NCI-H510A (cell line): ENCODE results near the gene IFITM1.
"Not testable (repeated sequence)": the region's sequence is repeated elsewhere in the genome, so short reads cannot be mapped to it uniquely, and the experiment has no call there.

Source experiments
- DNase-seq: peaks from one replicate; lab custom pipeline; 2025; lab: John Stamatoyannopoulos, UW

The IFITM1 gene

DNA sequence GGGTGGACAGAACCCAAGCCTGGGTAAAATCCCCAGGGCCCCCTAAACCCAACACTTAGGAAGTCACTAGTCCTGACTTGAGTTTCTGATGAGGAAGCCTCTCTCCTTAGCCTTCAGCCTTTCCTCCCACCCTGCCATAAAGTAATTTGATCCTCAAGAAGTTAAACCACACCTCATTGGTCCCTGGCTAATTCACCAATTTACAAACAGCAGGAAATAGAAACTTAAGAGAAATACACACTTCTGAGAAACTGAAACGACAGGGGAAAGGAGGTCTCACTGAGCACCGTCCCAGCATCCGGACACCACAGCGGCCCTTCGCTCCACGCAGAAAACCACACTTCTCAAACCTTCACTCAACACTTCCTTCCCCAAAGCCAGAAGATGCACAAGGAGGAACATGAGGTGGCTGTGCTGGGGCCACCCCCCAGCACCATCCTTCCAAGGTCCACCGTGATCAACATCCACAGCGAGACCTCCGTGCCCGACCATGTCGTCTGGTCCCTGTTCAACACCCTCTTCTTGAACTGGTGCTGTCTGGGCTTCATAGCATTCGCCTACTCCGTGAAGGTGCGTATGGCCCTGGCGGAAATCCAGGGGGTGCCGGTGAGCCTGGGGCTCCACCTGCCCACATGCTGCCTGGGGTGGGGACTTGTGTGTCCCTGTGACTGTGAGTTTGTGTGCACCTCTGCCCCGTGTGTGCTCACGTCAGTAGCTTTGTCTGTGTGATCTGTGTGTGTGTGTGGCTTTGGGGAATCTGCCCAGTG lies at the start of gene IFITM1:
TSS of gene IFITM1 (plus strand) at position 254 of the 767 bp plus-strand sequence. CDS start at position 385, 131 bp downstream.
- no peak for DNase-seq

DNA sequence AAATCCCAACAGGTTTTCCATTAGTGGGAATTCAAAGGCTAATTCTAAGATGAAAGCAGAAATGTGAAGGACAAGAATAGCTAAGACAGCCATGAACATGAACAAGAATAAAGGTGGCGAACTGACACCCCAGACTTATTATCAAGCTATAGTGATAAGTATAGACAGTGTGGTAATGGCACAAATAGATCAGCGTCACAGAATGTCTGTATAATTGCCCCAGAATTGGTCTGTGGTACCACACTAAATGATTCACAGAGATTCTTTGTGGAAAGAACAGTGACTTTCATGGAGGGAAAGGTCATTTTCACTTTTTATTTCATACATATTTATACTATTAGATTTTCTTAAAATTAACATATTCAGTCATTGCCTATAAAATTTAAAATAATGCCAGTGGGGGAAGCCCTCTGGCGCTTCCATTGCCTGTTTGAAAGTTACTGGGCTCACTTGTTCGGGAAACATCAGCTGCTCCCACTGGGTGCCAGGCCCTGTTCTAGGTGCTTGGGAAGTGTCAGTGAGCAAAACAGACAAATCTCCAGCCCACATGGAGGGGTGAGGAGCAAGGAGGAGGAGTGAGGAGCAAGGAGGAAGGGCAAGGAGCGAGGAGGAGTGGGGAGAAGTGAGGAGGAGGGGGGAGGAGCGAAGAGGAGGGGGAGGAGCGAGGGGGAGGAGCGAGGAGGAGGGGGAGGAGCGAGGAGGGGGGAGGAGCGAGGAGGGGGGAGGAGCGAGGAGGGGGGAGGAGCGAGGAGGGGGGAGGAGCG lies 47.0 kb upstream of the IFITM1 start:
- no peak for DNase-seq

DNA sequence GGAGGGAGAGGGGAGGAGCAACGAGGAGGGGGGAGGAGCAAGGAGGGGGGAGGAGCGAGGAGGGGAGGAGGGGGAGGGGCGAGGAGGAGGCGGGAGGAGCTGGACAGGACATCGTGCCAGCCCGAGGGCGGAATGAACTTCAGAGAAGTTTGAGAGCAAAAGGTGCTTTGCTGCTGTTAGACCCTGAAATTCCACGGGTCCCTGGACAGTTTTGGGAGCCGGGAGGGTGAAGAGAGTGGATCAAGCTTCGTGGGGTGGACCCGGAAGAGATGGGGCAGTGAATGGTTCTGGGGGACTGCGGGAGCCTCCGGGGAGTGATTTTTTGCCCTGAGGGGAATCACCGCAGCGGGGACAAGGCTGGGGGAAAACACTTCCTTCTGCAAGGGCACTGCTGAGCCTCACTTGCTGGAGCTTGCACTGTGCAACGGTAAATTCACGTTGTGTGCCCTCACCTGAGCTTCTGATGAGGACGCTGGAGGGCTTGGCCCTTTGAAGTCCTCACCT lies 46.3 kb upstream of the IFITM1 start:
- no peak for DNase-seq

DNA sequence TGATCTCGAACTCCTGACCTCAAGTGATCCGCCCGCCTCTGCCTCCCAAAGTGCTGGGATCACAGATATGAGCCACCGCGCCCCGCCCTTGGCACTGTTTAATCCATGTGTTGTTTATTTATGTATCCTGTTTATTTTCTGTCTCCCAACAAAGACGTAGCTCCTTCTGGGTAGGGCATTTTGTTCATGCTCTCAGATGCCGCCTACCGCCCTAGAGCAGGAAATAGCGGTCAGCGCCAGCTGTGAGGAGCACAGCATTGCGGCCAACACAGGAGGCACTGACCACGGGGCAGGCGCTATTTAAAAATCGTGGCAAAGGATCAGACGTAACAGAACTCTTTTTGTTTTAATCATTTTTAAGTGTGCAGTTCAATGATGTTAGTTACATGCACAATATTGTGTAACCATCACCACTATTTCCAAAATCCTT lies 45.1 kb upstream of the IFITM1 start:
- not testable (repeated sequence) for DNase-seq

DNA sequence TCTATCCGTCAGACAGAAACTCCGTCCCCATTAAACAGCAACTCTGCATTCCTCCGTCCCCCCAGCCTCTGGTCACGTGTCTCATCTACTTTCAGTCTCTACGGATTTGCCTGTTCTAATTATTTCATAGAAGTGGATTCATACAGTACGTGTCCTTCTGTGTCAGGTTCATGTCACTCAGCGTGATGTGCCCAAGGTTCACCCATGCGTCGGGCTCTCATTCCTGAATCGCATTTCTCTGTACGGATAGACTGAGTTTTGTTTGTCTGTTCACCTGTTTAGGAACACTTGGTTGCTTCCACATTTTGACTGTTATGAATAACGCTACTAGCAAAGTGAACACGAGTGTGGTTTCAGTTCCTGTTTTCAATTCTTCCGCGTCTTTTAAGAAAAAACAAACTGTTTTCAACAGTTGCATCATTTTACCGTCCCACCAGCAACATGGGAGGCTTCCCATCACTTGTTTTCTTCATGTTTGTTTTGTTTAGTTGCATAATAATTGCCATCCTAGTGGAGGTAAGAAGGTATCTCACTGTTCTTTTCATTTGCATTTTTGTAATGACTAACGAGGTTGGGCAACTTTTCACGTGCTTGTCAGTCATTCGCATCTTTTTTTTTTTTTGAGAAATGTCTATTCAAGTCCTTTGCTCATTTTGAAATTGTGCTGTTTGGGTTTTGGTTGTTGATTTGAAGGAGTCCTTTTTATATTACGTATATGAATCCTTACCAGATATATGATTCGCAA lies 44.5 kb upstream of the IFITM1 start:
- no peak for DNase-seq

DNA sequence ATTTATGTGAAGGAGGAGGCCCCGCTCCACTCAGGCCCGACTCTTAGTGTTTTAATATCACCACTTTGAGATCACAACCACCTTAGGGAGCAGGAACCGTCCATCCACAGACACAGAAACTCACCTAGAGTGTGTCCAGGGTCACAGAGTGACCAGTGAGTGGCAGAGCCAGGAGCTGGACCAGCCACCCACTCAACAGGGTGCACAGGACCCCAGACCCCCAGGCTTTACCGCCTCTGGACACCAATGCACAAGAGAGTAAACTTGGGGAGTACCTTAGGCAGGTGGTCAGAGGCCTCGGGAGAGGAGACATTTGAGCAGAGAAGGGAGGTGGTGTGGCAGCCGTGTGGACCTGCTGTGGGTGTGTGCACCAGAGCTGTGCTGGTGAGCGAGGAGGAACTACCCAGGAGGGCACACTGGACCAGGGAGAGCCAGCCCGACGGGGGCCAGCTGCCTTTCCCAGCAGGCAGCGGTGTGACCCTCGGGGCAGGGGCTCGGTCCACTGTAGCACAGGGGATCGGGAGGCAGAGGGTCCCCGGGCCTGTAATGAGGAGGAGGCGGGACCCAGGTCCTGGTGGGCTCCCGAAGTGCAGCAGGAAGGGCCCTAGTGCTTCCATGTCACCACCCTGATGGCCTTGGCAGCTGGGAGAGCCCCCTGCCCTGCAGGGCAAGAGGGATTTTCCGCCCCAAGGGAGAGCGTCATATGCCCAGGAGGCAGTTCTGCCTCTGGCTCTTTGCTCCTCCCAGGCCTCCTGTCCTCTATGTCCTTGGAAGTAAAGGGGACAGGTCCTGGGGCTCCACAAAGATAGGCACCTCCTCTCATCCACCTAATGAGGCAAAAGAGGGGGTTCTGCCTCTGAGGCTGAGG lies 43.2 kb upstream of the IFITM1 start:
- no peak for DNase-seq

DNA sequence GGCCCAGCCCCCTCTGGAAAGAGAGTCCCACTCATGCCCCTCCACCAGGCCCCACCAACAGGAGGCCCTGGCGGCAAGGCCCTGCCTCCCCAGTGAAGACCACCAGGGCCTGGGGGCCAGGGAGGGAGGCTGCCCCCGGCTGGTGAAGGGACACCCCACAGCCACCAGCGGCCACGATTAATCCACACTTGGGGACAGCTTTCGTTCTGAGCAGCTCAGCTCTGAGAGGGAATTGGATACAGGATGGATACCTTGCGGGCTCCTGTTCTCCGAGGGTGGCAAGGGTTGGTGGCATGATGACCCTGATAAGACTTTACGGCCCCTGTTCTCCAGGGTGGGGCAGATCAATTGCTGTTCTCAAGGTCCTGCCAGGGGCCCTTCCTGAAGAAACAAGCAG lies 42.5 kb upstream of the IFITM1 start:
- DNase-seq, result no peak

DNA sequence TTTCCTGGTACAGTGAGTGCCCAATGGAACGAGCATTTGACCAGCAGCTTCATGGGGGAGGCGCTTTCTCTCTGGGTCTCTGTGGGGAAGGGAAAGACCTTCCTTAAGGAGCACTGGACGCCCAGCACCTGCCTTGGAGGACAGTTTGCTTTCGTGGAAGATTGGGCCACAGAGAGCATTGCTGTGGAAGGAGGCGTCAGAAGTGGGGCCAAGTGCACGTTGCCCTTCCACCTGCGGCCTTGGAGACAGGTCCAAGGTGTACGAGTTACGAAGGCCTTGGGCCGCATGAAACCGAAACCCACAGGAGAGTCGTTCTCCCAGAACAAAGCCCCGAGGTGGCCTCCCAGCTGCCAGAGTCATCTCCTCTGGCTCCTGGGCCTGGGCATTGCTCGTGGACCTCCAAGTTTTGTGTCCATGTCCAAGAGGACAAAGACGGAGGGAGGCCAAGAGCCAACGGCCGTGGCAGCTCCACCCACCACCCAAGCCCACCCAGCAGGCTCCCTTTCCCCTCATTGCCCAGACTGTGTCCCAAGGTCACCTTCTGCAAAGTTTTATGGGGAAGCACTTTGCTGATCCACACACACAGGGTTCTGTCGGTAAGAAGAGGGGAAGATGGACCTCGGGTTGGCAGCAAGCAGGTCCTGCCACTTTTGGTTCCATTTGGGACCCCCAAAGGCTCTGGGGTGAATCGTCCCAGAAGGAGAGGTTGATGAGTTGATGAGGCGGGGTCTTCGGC lies 41.5 kb upstream of the IFITM1 start:
- DNase-seq, result no peak

DNA sequence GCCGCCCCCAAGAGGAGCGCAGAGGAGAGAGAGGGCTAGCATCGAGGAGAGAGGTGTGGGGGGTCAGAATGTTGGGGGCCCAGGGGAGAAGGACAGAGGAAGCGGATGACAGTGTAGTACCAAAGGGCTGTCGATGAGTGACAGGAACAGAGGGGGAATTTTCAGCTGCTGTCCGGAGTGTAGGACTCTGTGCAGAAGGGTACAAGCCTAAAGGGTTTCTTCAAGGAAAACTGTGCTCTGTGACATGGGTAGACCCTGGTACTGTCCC lies 41.0 kb upstream of the IFITM1 start:
- no peak for DNase-seq

DNA sequence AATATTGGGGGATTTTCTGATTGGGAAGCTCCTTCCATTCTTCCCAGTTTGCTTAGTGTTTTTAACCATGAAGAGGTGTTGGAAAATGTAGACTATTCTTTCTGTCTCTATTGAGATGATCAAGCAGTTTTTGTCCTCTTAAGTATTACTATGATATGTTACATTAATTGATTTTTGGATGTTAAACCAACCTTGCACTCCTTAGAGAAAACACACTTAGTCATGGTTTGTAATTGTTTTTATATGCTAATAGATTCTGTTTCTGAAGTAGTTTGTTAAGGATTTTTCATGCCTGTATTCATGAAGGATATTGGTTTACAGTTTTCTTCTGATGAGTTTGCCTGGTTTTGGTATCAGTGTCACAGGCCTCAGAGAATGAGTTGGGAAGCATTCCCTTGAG lies 37.6 kb upstream of the IFITM1 start:
- no peak for DNase-seq

DNA sequence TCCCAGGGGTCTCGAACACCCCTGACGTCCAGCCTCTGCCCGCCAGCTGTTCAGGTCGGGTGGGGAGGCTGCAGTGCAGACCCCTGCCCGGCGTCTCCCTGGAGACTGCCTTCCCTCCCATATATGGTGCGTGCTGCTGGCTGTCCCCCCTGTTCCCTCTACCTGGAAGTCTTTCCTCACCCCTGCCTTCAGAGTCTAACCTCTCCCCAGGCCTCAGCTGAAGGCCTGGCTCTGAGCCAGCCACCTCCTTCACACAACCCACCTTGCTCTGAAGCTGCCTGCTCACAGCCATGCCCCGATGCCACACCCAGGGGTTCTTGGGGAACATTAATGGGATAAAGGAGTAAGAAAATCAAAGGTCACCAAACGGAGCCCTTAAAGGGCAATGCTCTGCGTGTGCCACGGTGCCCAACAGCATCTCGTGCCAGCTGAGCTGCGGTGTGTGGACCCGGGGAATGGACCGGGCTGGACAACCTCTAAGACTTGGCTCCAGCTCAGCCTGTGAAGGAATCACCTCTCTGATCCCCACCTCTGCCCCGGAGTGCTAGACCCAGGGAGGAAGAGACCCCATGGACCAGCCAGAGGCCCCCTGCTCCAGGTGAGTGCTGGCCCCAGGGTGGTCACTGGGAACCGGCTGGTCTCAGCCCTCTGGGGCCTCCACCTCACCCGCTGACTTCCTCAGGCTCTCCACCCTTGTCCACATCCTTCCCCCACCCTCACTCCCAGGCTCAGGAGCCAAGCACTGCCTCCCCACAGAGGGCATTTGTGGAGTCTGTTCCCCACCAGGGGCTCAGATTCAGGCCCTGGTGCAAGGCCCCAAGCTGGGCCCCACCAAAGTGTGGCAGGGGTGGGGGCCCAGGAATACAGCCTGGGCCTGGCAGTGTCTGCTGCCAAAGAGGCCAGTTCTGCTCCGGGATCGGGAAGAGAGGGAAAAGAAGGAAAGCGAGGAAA lies 35.6 kb upstream of the IFITM1 start, which contains the start of gene NLRP6:
TSS of gene NLRP6 (plus strand) at position 407 of the 951 bp plus-strand sequence. CDS start at position 570, 163 bp downstream.
- DNase-seq, result no peak

DNA sequence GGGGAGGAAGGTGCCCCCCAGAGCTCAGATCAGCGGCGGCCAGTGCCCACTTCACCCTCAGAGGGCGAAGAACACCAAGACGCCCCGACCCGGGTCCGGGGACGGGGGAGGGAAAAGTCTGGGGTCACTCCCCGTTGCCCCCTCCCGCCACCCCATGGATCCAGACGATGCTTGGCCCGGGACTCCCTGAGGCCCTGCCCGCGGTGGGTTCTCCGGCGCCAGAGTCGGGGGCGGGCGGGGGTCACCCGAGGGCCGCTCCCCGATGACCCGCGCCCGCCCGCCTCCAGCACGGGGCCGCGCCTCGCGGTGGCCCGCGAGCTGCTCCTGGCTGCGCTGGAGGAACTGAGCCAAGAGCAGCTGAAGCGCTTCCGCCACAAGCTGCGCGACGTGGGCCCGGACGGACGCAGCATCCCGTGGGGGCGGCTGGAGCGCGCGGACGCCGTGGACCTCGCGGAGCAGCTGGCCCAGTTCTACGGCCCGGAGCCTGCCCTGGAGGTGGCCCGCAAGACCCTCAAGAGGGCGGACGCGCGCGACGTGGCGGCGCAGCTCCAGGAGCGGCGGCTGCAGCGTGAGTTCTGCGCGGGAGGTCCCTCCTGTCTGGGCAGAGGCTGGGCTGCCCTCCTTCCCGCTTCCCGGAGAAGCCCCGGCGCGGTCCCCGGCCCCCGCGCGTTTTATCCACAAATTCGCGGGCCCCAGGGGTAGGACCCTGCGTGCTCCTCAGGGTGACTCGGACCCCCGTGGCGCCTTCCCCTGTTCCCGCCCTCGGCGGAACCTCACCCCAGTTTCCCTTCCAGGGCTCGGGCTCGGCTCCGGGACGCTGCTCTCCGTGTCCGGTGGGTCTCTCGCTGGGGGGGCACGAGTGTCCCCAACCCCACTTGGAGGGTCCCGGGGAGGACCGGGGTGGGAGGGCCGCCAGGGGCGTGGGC lies 34.5 kb upstream of the IFITM1 start:
- no peak for DNase-seq

DNA sequence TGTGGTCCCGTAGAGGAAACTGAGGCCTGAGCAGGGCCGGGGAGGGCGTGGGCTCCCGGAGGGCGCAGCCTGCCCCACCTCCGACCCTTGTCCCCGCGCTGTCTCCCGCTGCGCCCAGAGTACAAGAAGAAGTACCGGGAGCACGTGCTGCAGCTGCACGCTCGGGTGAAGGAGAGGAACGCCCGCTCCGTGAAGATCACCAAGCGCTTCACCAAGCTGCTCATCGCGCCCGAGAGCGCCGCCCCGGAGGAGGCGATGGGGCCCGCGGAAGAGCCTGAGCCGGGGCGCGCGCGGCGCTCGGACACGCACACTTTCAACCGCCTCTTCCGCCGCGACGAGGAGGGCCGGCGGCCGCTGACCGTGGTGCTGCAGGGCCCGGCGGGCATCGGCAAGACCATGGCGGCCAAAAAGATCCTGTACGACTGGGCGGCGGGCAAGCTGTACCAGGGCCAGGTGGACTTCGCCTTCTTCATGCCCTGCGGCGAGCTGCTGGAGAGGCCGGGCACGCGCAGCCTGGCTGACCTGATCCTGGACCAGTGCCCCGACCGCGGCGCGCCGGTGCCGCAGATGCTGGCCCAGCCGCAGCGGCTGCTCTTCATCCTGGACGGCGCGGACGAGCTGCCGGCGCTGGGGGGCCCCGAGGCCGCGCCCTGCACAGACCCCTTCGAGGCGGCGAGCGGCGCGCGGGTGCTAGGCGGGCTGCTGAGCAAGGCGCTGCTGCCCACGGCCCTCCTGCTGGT lies 33.7 kb upstream of the IFITM1 start:
- no peak for DNase-seq

DNA sequence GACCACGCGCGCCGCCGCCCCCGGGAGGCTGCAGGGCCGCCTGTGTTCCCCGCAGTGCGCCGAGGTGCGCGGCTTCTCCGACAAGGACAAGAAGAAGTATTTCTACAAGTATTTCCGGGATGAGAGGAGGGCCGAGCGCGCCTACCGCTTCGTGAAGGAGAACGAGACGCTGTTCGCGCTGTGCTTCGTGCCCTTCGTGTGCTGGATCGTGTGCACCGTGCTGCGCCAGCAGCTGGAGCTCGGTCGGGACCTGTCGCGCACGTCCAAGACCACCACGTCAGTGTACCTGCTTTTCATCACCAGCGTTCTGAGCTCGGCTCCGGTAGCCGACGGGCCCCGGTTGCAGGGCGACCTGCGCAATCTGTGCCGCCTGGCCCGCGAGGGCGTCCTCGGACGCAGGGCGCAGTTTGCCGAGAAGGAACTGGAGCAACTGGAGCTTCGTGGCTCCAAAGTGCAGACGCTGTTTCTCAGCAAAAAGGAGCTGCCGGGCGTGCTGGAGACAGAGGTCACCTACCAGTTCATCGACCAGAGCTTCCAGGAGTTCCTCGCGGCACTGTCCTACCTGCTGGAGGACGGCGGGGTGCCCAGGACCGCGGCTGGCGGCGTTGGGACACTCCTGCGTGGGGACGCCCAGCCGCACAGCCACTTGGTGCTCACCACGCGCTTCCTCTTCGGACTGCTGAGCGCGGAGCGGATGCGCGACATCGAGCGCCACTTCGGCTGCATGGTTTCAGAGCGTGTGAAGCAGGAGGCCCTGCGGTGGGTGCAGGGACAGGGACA lies 32.9 kb upstream of the IFITM1 start:
- no peak for DNase-seq

DNA sequence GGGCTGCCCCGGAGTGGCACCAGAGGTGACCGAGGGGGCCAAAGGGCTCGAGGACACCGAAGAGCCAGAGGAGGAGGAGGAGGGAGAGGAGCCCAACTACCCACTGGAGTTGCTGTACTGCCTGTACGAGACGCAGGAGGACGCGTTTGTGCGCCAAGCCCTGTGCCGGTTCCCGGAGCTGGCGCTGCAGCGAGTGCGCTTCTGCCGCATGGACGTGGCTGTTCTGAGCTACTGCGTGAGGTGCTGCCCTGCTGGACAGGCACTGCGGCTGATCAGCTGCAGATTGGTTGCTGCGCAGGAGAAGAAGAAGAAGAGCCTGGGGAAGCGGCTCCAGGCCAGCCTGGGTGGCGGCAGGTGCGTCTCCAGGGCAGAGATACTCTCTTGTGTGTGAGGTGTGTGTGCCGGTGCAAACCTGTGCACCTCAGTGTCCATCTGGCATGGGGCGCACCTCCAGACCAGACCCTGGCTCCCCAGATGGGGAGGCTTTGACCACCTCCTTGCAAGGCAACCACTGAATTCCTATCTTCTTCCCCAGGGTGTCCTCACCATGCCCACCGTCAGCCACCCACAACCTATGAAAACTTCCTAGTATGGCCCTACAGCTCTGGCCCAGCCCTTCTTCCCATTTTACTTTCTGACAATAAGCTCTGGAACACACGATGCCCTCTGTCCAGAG lies 32.2 kb upstream of the IFITM1 start:
- DNase-seq, result no peak

DNA sequence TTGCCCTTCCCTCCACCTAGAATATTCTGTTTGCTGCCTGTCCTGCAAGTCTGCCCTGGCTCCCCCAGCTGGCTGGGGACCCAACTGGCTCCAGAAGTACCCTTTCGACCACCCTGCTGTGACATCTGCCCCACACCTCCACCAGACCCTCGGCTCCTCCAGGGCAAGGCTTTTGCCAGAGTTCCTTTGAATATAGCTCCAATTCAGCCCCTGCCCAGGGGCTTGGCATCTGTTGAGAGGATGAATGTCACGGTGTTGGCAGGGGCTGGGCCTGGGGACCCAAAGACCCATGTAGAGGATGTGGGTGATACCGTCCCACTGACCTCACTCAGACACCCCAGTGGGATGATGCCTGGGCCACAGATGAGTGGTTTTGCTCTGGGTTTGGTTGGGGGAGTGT lies 31.7 kb upstream of the IFITM1 start:
- DNase-seq, result no peak
